IPS-NIHi7 (cell line): ENCODE data around the gene PCDHA8.
A peak's percentile ranks its signal among the peaks of the same experiment; 100 is the strongest.
"Not testable (repeated sequence)": the region's sequence is repeated elsewhere in the genome, so short reads cannot be mapped to it uniquely, and the experiment has no call there.

Source experiments
- DNase-seq: peaks from one replicate; pipeline ENCODE4 v3.0.0; 2012; ENCODE audit warnings: mixed read lengths; ENCODE audit errors: extremely low spot score

The PCDHA8 gene, protein sequence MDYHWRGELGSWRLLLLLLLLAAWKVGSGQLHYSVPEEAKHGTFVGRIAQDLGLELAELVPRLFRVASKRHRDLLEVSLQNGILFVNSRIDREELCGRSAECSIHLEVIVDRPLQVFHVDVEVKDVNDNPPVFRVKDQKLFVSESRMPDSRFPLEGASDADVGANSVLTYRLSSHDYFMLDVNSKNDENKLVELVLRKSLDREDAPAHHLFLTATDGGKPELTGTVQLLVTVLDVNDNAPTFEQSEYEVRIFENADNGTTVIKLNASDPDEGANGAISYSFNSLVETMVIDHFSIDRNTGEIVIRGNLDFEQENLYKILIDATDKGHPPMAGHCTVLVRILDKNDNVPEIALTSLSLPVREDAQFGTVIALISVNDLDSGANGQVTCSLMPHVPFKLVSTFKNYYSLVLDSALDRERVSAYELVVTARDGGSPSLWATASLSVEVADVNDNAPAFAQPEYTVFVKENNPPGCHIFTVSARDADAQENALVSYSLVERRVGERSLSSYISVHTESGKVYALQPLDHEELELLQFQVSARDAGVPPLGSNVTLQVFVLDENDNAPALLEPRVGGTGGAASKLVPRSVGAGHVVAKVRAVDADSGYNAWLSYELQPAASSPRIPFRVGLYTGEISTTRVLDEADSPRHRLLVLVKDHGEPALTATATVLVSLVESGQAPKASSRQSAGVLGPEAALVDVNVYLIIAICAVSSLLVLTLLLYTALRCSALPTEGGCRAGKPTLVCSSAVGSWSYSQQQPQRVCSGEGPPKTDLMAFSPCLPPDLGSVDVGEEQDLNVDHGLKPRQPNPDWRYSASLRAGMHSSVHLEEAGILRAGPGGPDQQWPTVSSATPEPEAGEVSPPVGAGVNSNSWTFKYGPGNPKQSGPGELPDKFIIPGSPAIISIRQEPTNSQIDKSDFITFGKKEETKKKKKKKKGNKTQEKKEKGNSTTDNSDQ

DNA sequence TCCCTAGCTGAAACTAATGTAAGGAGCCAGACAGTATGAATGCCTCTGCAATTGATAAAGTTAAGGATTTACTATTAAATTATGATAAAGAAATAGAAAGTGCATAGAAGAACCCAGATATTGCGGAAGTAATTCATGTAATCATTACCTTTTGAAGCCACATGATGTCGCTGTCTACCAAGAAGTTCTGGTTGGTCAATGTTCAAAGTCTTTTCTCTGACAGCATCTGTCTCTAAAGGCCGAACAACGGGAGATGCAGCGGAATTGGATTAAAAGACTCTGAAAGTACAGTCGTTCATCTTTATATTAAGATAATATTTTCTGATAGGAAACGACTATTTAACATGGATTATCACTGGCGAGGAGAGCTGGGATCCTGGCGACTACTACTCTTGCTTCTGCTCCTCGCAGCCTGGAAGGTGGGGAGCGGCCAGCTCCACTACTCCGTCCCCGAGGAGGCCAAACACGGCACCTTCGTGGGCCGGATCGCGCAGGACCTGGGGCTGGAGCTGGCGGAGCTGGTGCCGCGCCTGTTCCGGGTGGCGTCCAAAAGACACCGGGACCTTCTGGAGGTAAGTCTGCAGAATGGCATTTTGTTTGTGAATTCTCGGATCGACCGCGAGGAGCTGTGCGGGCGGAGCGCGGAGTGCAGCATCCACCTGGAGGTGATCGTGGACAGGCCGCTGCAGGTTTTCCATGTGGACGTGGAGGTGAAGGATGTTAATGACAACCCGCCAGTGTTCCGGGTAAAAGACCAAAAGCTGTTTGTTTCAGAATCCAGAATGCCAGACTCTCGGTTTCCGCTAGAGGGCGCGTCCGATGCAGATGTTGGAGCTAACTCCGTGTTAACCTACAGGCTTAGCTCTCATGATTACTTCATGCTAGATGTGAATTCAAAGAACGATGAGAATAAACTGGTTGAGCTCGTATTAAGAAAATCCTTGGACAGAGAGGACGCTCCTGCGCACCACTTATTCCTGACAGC is at the start of gene PCDHA8:
TSS of gene PCDHA8 (plus strand) at position 210 of the 985 bp plus-strand sequence. CDS start at position 345, 135 bp downstream.
- DNase-seq: peak; percentile 16

DNA sequence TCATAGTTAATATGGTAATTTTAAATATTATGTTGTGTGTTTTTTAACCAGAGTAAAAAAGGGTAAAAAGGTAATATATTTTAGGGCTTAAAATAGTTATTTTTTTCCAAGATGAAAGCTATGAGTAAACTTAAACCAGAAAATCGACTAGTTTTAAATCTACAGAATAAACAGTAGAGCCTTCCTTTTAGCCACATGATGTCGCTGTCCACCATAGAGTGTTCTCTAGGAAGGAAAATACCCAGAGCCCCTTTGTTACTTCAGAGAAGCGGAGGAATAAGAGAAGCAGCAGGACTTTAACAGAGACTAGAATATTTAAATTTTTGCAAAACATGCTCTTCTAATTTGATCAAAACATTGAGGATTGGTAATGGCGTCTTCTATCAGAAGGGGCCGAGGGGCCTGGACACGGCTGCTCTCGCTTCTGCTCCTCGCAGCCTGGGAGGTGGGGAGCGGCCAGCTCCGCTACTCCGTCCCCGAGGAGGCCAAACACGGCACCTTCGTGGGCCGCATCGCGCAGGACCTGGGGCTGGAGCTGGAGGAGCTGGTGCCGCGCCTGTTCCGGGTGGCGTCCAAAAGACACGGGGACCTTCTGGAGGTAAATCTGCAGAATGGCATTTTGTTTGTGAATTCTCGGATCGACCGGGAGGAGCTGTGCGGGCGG is 46.3 kb upstream of the PCDHA8 start, which contains the start of gene PCDHA2:
TSS of gene PCDHA2 (plus strand) at position 258 of the 664 bp plus-strand sequence.
- peak; percentile 38 for DNase-seq

DNA sequence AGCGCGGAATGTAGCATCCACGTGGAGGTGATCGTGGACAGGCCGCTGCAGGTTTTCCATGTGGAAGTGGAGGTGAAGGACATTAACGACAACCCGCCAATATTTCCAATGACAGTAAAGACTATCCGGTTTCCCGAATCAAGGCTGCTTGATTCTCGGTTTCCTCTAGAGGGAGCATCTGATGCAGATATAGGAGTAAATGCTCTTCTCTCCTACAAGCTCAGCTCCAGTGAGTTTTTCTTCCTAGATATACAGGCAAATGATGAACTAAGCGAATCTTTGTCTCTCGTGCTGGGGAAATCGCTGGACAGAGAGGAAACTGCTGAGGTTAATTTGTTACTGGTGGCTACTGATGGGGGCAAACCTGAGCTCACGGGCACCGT is 45.7 kb upstream of the PCDHA8 start:
- DNase-seq: peak; percentile 59

DNA sequence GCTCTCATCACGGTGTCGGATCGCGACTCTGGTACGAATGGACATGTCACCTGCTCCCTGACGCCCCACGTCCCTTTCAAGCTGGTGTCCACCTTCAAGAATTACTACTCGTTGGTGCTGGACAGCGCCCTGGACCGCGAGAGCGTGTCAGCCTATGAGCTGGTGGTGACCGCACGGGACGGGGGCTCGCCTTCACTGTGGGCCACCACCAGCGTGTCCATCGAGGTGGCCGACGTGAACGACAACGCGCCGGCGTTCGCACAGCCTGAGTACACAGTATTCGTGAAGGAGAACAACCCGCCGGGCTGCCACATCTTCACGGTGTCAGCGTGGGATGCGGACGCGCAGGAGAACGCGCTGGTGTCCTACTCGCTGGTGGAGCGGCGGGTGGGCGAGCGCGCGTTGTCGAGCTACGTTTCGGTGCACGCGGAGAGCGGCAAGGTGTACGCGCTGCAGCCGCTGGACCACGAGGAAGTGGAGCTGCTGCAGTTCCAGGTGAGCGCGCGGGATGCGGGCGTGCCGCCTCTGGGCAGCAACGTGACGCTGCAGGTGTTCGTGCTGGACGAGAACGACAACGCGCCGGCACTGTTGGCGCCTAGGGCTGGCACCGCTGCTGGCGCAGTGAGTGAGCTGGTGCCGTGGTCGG is 44.8 kb upstream of the PCDHA8 start:
- not testable (repeated sequence) for DNase-seq

DNA sequence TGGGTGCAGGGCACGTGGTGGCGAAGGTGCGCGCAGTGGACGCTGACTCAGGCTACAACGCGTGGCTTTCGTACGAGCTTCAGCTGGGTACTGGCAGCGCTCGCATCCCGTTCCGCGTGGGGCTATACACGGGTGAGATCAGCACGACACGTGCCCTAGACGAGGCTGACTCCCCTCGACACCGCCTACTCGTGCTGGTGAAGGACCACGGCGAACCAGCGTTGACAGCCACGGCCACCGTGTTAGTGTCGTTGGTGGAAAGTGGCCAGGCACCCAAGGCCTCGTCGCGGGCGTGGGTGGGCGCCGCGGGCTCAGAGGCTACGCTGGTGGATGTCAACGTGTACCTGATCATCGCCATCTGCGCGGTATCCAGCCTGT is 44.3 kb upstream of the PCDHA8 start:
- DNase-seq: no peak

DNA sequence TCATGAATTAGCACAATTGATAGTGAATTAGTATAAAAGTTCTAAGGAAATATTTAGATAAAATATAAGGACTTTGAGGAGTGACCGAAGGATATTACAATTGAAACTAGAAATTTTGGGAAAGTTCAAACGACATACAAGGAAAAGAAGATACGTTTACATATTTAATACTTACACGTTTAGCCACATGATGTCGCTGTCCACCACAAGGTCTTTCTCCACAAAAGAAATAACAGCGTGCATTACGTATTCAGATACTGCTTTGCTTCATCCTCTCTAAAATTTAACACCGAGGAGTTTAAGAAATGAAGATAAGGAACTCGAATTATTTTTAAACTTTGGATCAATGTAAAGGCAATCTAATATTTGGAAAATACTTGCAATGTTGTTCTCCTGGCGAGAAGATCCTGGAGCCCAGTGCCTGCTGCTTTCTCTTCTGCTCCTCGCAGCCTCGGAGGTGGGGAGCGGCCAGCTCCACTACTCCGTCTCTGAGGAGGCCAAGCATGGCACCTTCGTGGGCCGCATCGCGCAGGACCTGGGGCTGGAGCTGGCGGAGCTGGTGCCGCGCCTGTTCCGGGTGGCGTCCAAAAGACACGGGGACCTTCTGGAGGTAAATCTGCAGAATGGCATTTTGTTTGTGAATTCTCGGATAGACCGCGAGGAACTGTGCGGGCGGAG is 40.0 kb upstream of the PCDHA8 start, which contains the start of gene PCDHA3:
TSS of gene PCDHA3 (plus strand) at position 242 of the 678 bp plus-strand sequence.
- no peak for DNase-seq

DNA sequence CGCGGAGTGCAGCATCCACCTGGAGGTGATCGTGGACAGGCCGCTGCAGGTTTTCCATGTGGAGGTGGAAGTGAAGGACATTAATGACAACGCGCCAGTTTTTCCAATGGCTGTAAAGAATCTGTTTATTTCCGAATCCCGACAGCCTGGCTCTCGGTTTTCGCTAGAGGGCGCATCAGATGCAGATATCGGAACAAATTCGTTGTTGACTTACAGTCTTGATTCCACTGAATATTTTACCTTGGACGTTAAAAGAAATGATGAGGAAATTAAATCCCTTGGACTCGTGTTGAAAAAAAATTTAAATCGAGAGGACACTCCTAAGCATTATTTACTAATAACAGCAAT is 39.5 kb upstream of the PCDHA8 start:
- no peak for DNase-seq

DNA sequence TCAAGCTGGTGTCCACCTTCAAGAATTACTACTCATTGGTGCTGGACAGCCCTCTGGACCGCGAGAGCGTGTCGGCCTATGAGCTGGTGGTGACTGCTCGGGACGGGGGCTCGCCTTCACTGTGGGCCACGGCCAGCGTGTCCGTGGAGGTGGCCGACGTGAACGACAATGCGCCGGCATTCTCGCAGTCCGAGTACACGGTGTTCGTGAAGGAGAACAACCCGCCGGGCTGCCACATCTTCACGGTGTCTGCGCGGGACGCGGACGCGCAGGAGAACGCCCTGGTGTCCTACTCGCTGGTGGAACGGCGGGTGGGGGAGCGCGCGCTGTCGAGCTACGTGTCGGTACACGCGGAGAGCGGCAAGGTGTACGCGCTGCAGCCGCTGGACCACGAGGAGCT is 38.6 kb upstream of the PCDHA8 start:
- DNase-seq: not testable (repeated sequence)

DNA sequence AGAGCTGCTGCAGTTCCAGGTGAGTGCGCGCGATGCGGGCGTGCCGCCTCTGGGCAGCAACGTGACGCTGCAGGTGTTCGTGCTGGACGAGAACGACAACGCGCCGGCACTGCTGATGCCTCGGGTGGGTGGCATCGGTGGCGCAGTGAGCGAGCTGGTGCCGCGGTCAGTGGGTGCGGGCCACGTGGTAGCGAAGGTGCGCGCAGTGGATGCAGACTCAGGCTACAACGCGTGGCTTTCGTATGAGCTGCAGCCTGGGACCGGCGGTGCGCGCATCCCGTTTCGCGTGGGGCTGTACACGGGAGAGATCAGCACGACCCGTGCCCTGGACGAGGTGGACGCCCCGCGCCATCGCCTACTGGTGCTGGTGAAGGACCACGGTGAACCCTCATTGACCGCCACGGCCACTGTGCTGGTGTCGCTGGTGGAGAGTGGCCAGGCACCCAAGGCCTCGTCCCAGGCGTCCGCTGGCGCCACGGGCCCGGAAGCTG is 38.2 kb upstream of the PCDHA8 start:
- DNase-seq: no peak

DNA sequence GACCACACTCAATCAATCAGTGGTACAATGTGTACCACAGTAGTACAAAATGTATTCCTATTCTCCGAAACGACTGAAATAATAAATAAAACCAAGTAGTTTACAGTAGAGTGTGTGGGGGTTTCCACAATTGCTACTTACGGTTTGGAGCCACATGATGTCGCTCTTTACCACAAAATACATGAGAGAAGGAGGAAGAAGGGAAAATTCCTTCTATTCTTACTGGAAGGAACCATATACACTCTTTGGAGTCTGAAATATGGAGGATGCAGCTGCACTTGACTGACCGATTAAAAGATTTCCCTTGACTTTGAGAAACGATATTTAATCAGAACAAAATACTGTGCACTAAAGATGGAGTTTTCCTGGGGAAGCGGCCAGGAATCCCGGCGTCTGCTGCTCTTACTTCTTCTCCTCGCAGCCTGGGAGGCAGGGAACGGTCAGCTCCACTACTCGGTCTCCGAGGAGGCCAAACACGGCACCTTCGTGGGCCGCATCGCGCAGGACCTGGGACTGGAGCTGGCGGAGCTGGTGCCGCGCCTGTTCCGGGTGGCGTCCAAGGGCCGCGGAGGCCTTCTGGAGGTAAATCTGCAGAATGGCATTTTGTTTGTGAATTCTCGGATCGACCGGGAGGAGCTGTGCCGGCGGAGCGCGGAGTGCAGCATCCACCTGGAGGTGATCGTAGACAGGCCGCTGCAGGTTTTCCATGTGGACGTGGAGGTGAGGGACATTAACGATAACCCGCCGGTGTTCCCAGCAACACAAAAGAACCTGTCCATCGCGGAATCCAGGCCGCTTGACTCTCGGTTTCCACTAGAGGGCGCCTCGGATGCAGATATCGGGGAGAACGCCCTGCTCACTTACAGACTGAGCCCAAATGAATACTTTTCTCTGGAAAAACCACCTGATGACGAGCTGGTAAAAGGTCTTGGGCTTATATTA is 33.9 kb upstream of the PCDHA8 start, which contains the start of gene PCDHA4:
TSS of gene PCDHA4 (plus strand) at position 235 of the 942 bp plus-strand sequence.
- peak; percentile 57 for DNase-seq

DNA sequence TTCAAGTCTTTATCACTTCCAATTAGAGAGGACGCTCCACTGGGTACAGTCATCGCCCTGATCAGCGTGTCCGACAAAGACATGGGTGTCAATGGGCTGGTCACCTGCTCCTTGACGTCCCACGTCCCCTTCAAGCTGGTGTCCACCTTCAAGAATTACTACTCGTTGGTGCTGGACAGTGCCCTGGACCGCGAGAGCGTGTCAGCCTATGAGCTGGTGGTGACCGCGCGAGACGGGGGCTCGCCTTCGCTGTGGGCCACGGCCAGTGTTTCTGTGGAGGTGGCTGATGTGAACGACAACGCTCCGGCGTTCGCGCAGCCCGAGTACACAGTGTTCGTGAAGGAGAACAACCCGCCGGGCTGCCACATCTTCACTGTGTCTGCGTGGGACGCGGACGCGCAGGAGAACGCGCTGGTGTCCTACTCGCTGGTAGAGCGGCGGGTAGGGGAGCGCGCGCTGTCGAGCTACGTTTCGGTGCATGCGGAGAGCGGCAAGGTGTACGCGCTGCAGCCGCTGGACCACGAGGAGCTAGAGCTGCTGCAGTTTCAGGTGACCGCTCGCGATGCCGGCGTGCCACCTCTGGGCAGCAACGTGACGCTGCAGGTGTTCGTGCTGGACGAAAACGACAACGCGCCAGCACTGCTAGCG is 32.6 kb upstream of the PCDHA8 start:
- not testable (repeated sequence) for DNase-seq

DNA sequence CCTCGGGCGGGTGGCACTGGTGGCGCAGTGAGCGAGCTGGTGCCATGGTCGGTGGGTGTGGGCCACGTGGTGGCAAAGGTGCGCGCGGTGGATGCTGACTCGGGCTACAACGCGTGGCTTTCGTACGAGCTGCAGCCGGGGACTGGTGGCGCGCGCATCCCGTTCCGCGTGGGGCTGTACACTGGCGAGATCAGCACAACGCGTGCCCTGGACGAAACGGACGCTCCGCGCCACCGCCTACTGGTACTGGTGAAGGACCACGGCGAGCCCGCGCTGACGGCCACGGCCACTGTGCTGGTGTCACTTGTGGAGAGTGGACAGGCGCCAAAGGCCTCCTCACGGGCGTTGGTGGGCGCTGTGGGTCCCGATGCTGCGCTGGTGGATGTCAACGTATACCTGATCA is 32.1 kb upstream of the PCDHA8 start:
- no peak for DNase-seq

DNA sequence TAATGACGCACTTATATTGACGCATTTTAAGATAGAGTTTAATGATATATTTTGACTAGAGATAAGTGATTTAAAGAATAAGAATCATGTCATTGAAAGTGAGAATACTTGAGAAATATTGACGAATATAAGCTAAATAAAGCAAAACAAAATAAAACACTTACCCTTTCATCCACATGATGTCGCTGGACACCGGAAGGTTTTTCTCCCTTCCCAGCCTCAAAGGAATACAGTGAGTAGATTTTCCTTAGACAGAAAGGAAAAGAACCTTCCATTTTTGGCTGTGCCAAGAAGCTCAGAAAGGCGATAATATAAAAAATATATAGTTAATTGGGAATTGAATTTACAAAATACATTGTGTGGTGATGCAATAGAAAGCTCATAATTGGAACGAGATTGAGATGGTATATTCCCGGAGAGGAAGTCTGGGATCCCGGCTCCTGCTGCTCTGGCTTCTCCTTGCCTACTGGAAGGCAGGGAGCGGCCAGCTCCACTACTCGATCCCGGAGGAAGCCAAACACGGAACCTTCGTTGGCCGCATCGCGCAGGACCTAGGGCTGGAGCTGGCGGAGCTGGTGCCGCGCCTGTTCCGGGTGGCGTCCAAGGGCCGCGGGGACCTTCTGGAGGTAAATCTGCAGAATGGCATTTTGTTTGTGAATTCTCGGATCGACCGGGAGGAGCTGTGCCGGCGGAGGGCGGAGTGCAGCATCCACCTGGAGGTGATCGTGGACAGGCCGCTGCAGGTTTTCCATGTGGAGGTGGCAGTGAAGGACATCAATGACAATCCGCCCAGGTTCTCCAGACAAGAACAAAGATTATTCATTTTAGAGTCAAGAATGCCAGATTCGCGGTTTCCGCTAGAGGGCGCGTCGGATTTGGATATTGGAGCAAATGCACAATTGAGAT is 19.4 kb upstream of the PCDHA8 start, which contains the start of gene PCDHA5:
TSS of gene PCDHA5 (plus strand) at position 239 of the 906 bp plus-strand sequence.
- DNase-seq: no peak

DNA sequence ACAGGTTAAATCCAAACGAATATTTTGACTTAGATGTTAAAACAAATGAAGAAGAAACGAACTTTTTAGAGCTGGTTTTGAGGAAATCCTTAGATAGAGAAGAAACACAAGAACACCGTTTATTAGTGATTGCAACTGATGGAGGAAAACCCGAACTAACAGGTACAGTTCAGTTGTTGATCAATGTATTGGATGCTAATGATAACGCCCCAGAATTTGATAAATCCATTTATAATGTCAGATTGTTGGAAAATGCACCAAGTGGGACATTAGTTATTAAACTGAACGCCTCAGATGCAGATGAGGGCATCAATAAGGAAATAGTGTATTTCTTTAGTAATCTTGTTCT is 18.7 kb upstream of the PCDHA8 start:
- no peak for DNase-seq

DNA sequence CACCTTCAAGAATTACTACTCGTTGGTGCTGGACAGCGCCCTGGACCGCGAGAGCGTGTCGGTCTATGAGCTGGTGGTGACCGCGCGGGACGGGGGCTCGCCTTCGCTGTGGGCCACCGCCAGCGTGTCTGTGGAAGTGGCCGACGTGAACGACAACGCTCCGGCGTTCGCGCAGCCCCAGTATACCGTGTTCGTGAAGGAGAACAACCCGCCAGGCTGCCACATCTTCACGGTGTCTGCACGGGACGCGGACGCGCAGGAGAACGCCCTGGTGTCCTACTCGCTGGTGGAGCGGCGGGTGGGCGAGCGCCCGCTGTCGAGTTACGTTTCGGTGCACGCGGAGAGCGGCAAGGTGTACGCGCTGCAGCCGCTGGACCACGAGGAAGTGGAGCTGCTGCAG is 18.0 kb upstream of the PCDHA8 start:
- not testable (repeated sequence) for DNase-seq

DNA sequence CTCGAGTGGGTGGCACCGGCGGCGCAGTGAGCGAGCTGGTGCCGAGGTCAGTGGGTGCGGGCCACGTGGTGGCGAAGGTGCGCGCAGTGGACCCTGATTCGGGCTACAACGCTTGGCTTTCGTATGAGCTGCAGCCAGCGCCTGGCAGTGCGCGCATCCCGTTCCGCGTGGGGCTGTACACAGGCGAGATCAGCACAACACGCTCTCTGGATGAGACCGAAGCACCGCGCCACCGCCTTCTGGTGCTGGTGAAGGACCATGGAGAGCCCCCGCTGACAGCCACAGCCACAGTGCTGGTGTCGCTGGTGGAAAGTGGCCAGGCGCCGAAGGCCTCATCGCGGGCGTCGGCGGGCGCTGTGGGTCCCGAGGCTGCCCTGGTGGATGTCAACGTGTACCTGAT is 17.5 kb upstream of the PCDHA8 start:
- DNase-seq: no peak
